BJ (cell line): ENCODE results near the gene XYLT1. TPM values are rescaled to one million over a fixed set of nuclear protein-coding genes. Genes with fewer than 3 reads are reported as not detected.

Source experiments
- CTCF ChIA-PET: fragments of 350-600 bp; formaldehyde crosslinking; extraction: SDS; loops from one replicate; lab custom pipeline; 2021; ENCODE audit warnings: antibody characterized with exemption, inconsistent platforms; lab: Yijun Ruan, JAX
- POLR2A ChIA-PET: fragments of 300-600 bp; sonication (Branson Sonifier 250); formaldehyde crosslinking; extraction: SDS; loops from one replicate; lab custom pipeline; 2021; ENCODE audit warnings: antibody characterized with exemption; lab: Charles Lee
- DNase-seq: peaks from one replicate; pipeline ENCODE4 v3.0.0-alpha.2; 2011; ENCODE audit warnings: low read depth
- H3K27me3 ChIP-seq: 2 replicates; pipeline ENCODE4 v1.6.0; 2011; ENCODE audit warnings: low read length; ENCODE audit not compliant: control insufficient read depth, insufficient read depth
- H3K36me3 ChIP-seq: 2 replicates; pipeline ENCODE4 v1.5.1; 2011; ENCODE audit warnings: low read length; ENCODE audit not compliant: control insufficient read depth, insufficient read depth
- H3K4me3 ChIP-seq: 2 replicates; pipeline ENCODE4 v1.5.1; 2011; ENCODE audit warnings: low read depth, mild to moderate bottlenecking, control low read depth, low read length
- CTCF ChIP-seq: IDR thresholded peaks from 2 replicates; pipeline ENCODE4 v1.5.1; 2011; ENCODE audit warnings: low read depth, mild to moderate bottlenecking, control low read depth, inconsistent platforms, low read length, moderate library complexity; ENCODE audit not compliant: insufficient read depth
- polyA plus RNA-seq: library from polyadenylated mRNA; depleted of rRNA; stranded (reverse); fragments of >200 nt; gene quantifications from 2 replicates; pipeline ENCODE4 v1.2.3, GENCODE V29; 2011

Gene XYLT1
- polyA plus RNA-seq, 1 experiment, result 15.9 TPM

- CTCF ChIA-PET, result interaction anchor here (0.6 to 1.6 kb wide), 3 partner anchors 12 to 56 kb away, joined by 3 to 4 read pairs (median 3); no protein-coding TSS in a partner anchor
- Histone ChIP-seq H3K4me3 (no peak overlapping the region), H3K27me3 (no peaks in the 10 kb centered on the region), H3K36me3 (peaks cover 1% of the 10 kb centered on the region; the same call in 1 of the 2 replicates)
- TF ChIP-seq CTCF, result no peak
- POLR2A ChIA-PET, result no interaction called here
- no peak for DNase-seq
Observed at GRCh38 chr16:17260276-17260849, 210.4 kb downstream of the XYLT1 start.

DNA sequence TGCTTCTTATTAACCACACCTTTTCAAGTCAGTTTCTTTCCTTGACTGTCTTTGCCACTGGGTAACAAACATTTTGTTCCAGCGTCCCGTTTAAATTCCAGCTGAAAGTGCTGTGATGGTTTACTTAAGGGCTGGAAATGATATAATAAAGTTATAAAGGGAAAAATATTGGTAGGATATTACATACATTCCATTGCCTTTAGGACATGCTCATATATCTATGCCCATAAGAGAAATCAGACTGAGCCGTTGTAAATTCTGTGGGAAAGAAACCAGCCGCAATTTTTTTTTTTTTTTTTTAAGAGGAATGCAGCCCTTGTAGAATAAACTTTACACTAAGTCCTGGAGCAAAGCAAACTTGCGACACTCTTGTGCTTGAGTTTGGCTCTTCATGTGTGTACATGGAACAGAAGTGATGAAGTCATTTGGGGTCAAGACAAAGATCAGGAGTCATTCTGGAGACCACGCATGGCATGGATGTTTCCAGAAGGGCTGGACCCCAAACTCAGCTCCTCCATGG, 210.9 kb downstream of the XYLT1 start:
- no peak for DNase-seq
- POLR2A ChIA-PET, result no interaction called here
- TF ChIP-seq CTCF, result no peak
- no peaks in the 10 kb centered on the region for H3K27me3 ChIP-seq
- H3K4me3 ChIP-seq, result no peak overlapping the region
- H3K36me3 ChIP-seq, result peaks cover 1% of the 10 kb centered on the region; the same call in 1 of the 2 replicates
- CTCF ChIA-PET, result interaction anchor here (0.6 to 1.6 kb wide), 2 partner anchors 13 to 25 kb away, joined by 3 to 4 read pairs; no protein-coding TSS in a partner anchor

DNA sequence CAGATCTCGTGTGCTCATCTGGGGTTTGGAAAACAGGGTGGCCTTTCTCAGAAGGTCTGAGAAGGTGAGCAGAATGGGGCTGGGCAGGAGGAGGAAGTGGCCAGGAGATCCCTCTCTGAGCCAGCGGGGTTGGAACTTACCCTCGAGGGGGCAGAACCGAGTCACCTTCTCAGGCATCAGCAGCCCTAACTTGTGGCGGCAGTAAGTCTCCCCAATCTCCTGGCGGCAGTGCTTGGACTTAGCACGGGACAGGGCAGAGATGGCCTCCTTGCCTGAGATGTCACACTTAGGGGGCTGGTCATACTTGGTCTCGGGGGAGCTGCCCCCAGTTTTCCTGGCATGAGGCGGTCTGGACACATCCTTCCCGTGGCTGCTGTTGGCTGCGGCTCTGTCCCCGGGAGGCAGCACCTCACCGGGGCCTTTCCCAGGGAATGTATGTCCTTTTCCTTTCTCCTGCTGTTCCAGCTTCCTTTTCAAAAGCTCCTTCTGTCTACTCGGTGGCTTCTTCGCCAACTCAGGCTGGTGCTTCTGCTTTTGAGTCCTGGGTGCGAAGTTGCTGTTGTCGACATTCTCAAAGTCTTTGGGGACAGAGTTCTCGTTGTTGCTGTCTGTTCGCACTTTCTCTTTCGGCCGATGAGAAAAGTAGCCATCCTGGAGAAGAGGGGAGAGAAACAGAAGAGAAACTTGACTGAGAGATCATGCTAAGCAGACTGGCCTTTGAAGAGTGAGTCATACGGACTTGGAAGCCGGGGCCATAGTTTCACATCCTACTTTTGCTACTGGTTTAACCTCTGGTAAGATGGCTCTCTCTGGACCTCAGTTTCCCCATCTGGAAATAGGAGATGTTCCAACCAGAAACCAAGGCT, 211.7 kb downstream of the XYLT1 start:
- POLR2A ChIA-PET, result no interaction called here
- peaks cover 1% of the 10 kb centered on the region; the same call in 1 of the 2 replicates for H3K36me3 ChIP-seq
- no peak overlapping the region for H3K4me3 ChIP-seq
- TF ChIP-seq CTCF, result no peak
- no peaks in the 10 kb centered on the region for H3K27me3 ChIP-seq
- CTCF ChIA-PET, result no interaction called here
- no peak for DNase-seq

- no peak for DNase-seq
- H3K27me3 ChIP-seq, result no peaks in the 10 kb centered on the region
- ChIA-PET POLR2A (no interaction called here), CTCF (no interaction called here)
- H3K36me3 ChIP-seq, result peaks cover 1% of the 10 kb centered on the region; the same call in 1 of the 2 replicates
- H3K4me3 ChIP-seq, result no peak overlapping the region
- TF ChIP-seq CTCF, result no peak
Observed at GRCh38 chr16:17258077-17258599, 212.6 kb downstream of the XYLT1 start.
